Epidermal melanocyte (primary cell): Measurements from ENCODE around the gene SLC44A2.

Experiments used
- DNase-seq: peaks from one replicate; pipeline ENCODE4 v3.0.0; 2011; ENCODE audit warnings: low spot score; ENCODE audit not compliant: insufficient read length

The SLC44A2 gene

DNA sequence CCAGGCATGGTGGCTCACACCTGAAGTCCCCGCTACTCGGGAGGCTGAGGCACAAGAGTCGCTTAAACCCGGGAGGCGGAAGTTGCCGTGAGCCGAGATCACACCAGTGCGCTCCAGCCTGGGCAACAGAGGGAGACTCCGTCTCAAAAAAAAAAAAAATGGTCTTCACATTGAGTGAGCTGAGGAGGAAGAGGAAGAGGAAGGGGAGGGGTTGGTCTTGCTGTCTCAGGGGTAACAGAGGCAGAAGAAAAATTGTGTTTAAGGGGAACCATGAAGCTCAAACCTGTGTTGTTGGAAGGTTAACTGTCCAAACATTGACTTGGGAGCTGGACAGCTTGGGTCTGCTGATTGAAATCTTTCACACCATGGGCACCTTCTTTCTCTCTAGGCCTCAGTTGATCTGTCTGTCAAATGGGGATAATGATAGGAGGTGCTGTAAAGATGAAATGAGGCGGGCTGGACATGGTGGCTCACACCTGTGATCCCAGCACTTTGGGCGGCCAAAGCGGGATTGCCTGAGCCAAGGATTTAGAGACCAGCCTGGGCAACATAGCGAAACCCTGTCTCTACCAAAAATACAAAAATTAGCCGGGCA is 9.8 kb upstream of the SLC44A2 start:
- DNase-seq: no peak

DNA sequence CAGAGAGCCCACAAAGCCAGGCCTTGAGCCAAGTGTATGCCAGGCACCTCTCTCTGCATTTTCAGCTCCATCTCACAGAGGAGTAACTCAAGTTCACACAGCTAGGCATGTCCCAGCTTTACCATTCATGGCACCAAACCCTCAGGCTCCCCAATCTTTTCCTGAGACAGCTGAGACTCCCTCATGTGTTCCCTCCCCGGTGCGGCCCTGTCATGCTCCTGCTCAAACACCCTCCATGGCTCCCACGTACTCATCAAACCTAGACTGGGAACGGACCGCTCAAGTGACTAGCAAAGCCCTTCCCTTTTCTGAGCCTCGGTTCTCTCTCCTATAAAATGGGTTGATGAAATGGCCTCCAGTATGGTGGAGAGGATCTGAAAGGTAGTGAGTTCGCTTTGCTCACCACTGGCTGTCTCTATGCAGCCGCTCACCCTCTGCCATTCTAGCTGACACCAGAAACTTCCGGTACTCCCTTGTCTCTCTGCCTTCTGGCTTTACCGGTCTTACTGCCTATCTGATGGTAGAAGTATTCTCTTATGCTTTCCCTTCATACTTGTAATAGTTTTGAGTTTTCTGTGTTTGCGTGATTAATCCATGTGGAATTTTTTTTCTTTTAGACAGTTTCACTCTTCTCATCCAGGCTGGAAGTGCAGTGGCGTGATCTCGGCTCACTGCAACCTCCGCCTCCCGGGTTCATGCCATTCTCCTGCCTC is 7.8 kb upstream of the SLC44A2 start:
- no peak for DNase-seq

DNA sequence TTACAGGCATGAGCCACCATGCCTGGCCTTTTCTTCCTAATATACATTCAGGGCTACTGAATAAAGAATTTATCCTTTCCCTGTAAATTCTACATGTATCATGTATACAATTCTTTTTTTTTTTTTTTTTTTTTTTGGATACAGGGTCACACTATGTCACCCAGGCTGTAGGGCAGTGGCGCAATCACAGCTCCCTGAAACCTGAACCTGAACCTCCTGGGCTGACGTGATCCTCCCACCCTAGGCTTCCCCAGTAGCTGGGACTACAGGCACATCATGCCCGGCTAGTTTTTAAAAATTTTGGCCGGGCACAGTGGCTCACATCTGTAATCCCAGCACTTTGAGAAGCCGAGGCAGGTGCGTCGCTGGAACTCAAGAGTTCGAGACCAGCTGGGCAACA is 6.5 kb upstream of the SLC44A2 start:
- no peak for DNase-seq

DNA sequence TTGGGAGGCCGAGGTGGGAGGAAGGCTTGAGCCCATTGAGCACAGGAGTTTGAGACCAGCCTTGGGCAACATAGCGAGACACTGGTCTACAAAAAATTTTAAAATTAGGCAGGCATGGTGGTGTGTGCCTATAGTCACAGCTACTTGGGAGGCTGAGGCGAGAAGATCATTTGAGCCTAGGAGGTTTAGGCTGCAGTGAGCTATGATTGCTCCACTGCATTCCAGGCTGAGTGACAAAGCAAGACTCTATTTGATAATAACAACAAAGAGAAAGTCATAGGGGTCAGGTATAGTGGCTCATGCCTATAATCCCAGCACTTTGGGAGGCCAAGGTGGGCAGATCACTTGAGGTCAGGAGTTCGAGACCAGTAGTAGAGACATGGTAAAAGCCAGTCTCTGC is 4.6 kb upstream of the SLC44A2 start:
- DNase-seq: no peak

- no peak for DNase-seq
These were observed 3.4 kb upstream of the SLC44A2 start for GRCh38 chr19:10621966-10622365.

DNA sequence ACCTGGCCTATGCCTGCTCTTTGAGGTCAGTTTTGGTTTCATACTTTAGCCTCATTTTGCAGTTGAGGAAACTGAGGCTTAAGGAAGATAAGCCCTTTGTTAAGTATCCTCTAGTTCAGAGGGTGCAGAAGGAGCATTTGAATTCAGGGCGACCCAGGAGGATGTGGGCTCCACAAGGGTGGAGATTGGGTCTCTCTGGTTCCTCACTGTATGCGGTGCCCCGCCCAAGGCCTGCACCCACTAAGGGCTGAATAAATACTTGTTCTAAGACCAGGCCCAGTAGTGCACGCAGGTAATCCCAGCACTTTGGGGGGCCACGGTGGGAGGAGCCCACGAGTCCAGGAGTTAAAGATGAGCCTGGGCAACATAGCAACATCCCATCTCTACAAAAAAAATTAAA is 768 bp upstream of the SLC44A2 start:
- DNase-seq: no peak

DNA sequence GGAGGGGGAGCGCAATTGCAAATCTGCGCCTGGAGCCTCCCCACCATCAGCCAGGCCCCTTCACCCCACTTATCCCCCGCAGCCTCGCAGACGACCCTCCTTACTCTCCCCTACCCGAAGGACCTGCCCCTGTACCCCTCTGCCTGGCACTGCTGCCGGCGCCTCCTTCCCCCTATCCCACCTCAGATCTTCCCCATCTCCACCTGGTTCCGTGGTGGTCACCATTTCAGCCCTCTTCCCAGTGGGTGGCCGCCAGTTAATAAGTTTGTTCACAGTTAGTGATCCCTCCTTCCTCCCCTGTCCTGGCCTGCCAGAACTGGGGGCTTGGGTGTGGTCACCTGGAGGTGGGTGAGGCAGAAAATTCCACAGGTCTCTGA is 397 bp downstream of the SLC44A2 start:
- no peak for DNase-seq

- no peak for DNase-seq
These were observed 6.5 kb downstream of the SLC44A2 start for GRCh38 chr19:10631874-10632273.

- DNase-seq: no peak
These were observed 9.1 kb downstream of the SLC44A2 start for GRCh38 chr19:10634430-10634829.

GRCh38 chr19:10634963-10635362 is 9.6 kb downstream of the SLC44A2 start:
- no peak for DNase-seq

DNA sequence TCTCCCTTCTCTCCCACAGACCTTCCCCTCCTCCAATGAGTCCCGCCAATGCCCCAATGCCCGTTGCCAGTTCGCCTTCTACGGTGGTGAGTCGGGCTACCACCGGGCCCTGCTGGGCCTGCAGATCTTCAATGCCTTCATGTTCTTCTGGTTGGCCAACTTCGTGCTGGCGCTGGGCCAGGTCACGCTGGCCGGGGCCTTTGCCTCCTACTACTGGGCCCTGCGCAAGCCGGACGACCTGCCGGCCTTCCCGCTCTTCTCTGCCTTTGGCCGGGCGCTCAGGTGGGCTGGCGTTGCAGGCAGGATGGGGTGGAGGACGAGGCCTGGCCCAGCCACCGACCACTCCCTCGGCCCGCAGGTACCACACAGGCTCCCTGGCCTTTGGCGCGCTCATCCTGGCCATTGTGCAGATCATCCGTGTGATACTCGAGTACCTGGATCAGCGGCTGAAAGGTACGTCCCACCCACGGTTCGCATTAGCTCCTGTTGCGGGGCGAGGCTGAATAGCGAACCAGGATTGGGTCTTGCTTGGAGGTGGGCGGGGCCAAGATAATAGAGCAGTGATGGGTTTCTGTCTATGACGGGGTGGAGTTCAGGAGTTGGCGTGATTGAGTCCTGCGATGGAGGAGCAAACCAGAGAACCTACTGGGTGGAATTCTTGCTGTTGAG is 11.1 kb downstream of the SLC44A2 start:
- no peak for DNase-seq

- no peak for DNase-seq
These were observed 12.5 kb downstream of the SLC44A2 start for GRCh38 chr19:10637894-10638293.

- no peak for DNase-seq
These were observed 14.5 kb downstream of the SLC44A2 start for GRCh38 chr19:10639836-10640235.

GRCh38 chr19:10640361-10640760 is 15.0 kb downstream of the SLC44A2 start:
- no peak for DNase-seq

- DNase-seq: no peak
These were observed 15.9 kb downstream of the SLC44A2 start for GRCh38 chr19:10641248-10641647.

DNA sequence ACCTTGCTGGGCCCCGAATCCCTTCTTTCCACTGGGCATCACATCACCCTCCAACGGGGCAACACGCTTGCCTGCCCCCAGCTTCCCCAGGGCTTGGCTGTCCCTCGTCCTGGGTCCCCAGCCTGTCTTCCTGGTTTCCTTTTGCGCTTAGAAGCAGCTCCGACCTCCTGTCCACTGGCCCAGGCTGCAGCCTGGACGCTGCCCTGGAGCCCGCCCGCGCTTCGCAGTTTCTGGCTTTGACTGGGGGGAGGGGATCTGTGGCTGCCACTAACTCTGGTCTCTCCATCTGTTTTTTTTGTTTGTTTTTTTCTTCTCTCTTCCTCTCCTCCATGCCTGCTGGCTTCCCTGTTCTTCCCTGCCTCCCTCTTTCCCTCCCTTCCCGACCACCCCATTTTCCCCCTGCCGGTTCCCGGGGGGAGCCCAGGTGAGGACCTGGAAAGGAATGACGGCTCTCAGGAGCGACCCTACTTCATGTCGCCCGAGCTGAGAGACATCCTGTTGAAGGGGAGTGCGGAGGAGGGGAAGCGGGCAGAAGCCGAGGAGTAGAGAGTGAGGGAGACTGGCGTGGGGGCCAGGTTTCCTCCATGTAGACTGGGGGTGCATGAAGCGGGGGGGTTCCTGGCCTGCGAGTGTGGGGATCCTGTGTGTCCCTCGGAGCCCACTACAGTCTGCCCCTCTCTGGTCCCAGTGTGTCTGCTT is 17.3 kb downstream of the SLC44A2 start:
- DNase-seq: no peak

DNA sequence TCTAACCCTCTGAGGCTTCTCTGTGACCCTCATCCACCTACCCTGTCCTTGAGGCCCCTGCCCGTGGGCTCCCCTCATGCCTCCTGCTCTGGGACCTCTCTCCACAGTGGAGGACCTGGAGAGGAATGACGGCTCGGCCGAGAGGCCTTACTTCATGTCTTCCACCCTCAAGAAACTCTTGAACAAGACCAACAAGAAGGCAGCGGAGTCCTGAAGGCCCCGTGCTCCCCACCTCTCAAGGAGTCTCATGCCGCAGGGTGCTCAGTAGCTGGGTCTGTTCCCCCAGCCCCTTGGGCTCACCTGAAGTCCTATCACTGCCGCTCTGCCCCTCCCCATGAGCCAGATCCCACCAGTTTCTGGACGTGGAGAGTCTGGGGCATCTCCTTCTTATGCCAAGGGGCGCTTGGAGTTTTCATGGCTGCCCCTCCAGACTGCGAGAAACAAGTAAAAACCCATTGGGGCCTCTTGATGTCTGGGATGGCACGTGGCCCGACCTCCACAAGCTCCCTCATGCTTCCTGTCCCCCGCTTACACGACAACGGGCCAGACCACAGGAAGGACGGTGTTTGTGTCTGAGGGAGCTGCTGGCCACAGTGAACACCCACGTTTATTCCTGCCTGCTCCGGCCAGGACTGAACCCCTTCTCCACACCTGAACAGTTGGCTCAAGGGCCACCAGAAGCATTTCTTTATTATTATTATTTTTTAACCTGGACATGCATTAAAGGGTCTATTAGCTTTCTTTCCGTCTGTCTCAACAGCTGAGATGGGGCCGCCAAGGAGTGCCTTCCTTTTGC is 18.0 kb downstream of the SLC44A2 start:
- no peak for DNase-seq

DNA sequence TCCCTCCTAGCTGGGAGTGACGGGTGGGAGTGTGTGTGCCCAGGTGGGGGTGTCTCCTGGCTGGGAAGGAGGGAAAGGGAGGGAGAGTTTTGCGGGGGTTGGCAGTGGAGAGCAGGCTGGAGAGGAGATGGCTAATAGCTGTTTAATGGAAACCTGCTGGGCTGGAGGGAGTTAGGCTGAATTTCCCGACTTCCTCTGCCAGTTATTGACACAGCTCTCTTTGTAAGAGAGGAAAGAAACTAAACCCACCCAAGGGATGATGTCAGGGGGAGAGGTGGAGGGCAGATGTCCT is 18.6 kb downstream of the SLC44A2 start:
- no peak for DNase-seq

DNA sequence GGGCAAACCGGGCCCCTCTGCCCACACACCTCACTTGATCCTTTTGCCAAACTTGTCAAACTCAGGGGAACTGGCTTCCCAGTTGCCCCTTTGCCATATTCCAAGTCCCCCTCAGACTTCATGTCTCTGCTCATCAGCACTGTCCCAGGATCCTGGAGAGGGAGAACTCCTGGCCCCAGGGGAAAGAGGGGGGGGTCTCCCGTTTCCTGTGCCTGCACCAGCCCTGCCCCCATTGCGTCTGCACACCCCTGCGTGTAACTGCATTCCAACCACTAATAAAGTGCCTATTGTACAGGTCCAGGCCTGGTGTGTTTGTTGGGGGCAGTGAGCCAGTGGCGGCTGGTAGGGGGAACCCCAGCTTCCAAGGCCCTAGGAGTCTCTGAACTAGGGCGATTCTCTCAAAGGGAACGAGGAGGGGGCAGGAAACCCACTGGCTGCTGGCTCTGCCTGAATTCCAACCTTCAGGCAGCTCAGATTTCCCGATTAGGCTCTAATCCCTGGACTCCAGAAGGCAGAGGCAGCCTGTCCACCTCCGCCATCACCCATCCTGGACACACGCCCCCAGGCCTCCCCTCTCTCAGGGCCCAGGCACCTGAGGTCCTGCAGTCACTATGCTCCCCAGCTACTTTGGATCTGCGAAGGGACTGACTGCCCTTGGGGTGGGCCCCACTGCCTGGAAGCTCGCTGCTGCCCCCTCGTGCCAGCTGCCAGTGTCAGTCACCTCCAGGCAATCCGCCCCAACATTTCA is 19.1 kb downstream of the SLC44A2 start:
- peak; percentile 96 for DNase-seq

GRCh38 chr19:10646456-10647159 is 21.3 kb downstream of the SLC44A2 start:
- no peak for DNase-seq
